Body of pancreas (tissue), 4 donors: ENCODE measurements around the gene PPP4R2. TPM values are rescaled to one million over a fixed set of nuclear protein-coding genes. Genes with fewer than 3 reads are reported as not detected.
A peak's percentile ranks its signal among the peaks of the same experiment; 100 is the strongest.

Experiments used
- ATAC-seq: fragments of 150-250 bp; one replicate; pipeline ENCODE4 v1.9.1; 2016
- DNase-seq, 4 donors: peaks; one replicate each; pipeline ENCODE4 v3.0.0-alpha.2; 2019
- H3K27ac ChIP-seq, 4 donors: fragments of 200-600 bp; sonication (generic); 1 replicate in 3 of 4; 2 replicates in 1 of 4; pipeline versions ENCODE4 v1.5.1 to v1.6.1; 2016 to 2019; ENCODE audit warnings: mild to moderate bottlenecking in 1 of 4, mixed read lengths in 1 of 4, moderate library complexity in 1 of 4
- H3K27me3 ChIP-seq, 2 donors: fragments of 200-600 bp; sonication (generic); one replicate each; pipeline ENCODE4 v1.6.0; 2016; ENCODE audit warnings: mild to moderate bottlenecking in 1 of 2
- H3K36me3 ChIP-seq, 2 donors: fragments of 200-600 bp; sonication (generic); replicated peaks in 1 of 2; 2 replicates each; pipeline ENCODE4 v1.5.1; 2016; ENCODE audit warnings: low read depth in 2 of 2; ENCODE audit not compliant: insufficient read depth in 1 of 2
- H3K4me1 ChIP-seq: fragments of 200-600 bp; sonication (generic); one replicate; pipeline ENCODE4 v1.6.0; 2016
- H3K4me3 ChIP-seq, 2 donors: fragments of 200-600 bp; sonication (generic); 1 replicate in 1 of 2; 2 replicates in 1 of 2; pipeline ENCODE4 v1.5.1; 2016 to 2019
- H3K9me3 ChIP-seq, 3 donors: fragments of 200-600 bp; sonication (generic); 1 replicate in 2 of 3; 2 replicates in 1 of 3; pipeline ENCODE4 v1.5.1; 2016
- CTCF ChIP-seq, 7 experiments: fragments of 450-650 bp in 4 of 7; fragments of 200-600 bp in 3 of 7; sonication (generic) in 3 of 7; IDR thresholded peaks; one replicate each; pipeline ENCODE4 v1.5.1; 2016 to 2019; ENCODE audit warnings: antibody characterized with exemption in 7 of 7
- POLR2A ChIP-seq, 3 donors: fragments of 450-650 bp; IDR thresholded peaks; one replicate each; pipeline ENCODE4 v1.6.1; 2016; ENCODE audit warnings: antibody characterized with exemption in 3 of 3, mild to moderate bottlenecking in 2 of 3
- WGBS, 2 donors: methylation state at CpG; one replicate each; pipeline ENCODE4 v1.1.5; 2017; 5-methylcytosine and 5-hydroxymethylcytosine counted together
- intact Hi-C: fragments of 100-400 bp; cut with DNase I; formaldehyde crosslinking; loops from one replicate; pipeline ENCODE4 v1.15.1; 2023
- total RNA-seq, 2 donors: library from RNA; depleted of rRNA; stranded (reverse); fragments of >200 nt; gene quantifications; one replicate each; pipeline ENCODE4 v1.1.0, GENCODE V29; 2016

PPP4R2 gene
- total RNA-seq, 2 donors from 2014 or later = 21.5 to 28.0 TPM

- TF ChIP-seq CTCF (IDR thresholded peaks at IDR 0.05) (no peak), POLR2A (IDR thresholded peaks at IDR 0.05) (no peak)
- DNase-seq = no peak
- H3K27ac ChIP-seq = no peak overlapping the region
- no peaks in the 10 kb centered on the region for H3K9me3 ChIP-seq
- H3K27me3 ChIP-seq = no peaks in the 10 kb centered on the region
- H3K4me3 ChIP-seq = no peak overlapping the region
- H3K4me1 ChIP-seq = peaks cover 2% of the 10 kb centered on the region
- intact Hi-C loops = no loop called here
- ATAC-seq = no peak
- no peaks in the 10 kb centered on the region for H3K36me3 ChIP-seq
- WGBS, 2 donors = 71 to 90% methylated on average over 2 of the region's 2 CpGs
These were observed 99.6 kb downstream of the PPP4R2 start for GRCh38 chr3:73096169-73096568.

GRCh38 chr3:73098026-73098425, 101.4 kb downstream of the PPP4R2 start:
- 81 to 92% methylated on average over 2 of the region's 2 CpGs for WGBS, 2 donors
- Histone ChIP-seq H3K9me3 (no peaks in the 10 kb centered on the region), H3K27ac (no peak overlapping the region), H3K36me3 (no peaks in the 10 kb centered on the region), H3K4me3 (no peak overlapping the region), H3K4me1 (peaks cover 5% of the 10 kb centered on the region), H3K27me3 (no peaks in the 10 kb centered on the region)
- intact Hi-C loops = no loop called here
- no peak for TF ChIP-seq CTCF (IDR thresholded peaks at IDR 0.05)
- TF ChIP-seq POLR2A (IDR thresholded peaks at IDR 0.05) = no peak
- DNase-seq (no peak), ATAC-seq (no peak)

- no peaks in the 10 kb centered on the region for H3K9me3 ChIP-seq
- WGBS, 2 donors = 88 to 93% methylated on average over 1 of the region's 1 CpG
- no peaks in the 10 kb centered on the region for H3K36me3 ChIP-seq
- no peak for ATAC-seq
- peaks cover 5% of the 10 kb centered on the region for H3K4me1 ChIP-seq
- H3K4me3 ChIP-seq = no peak overlapping the region
- intact Hi-C loops = no loop called here
- DNase-seq = no peak
- TF ChIP-seq CTCF (IDR thresholded peaks at IDR 0.05) (no peak), POLR2A (IDR thresholded peaks at IDR 0.05) (no peak)
- no peak overlapping the region for H3K27ac ChIP-seq
- H3K27me3 ChIP-seq = no peaks in the 10 kb centered on the region
These were observed 102.3 kb downstream of the PPP4R2 start for GRCh38 chr3:73098873-73099272.

GRCh38 chr3:73100741-73101559, 104.3 kb downstream of the PPP4R2 start:
- no peaks in the 10 kb centered on the region for H3K9me3 ChIP-seq
- H3K4me1 ChIP-seq = peaks cover 5% of the 10 kb centered on the region
- ATAC-seq (peak; percentile 81), DNase-seq (peak; percentile 85 to 93 (median 88))
- TF ChIP-seq CTCF (IDR thresholded peaks at IDR 0.05) (peak; percentile 73 to 92 (median 90)), POLR2A (IDR thresholded peaks at IDR 0.05) (no peak)
- no peak overlapping the region for H3K4me3 ChIP-seq
- H3K27ac ChIP-seq = no peak overlapping the region
- H3K36me3 ChIP-seq = no peaks in the 10 kb centered on the region
- WGBS, 2 donors = 11 to 23% methylated on average over 8 to 9 of the region's 9 CpGs
- intact Hi-C loops = loop anchor here (5.0 kb wide), 2 partner anchors 331 to 401 kb away; no protein-coding TSS in a partner anchor
- H3K27me3 ChIP-seq = no peaks in the 10 kb centered on the region

GRCh38 chr3:73101881-73102280, 105.3 kb downstream of the PPP4R2 start:
- Histone ChIP-seq H3K27ac (no peak overlapping the region), H3K4me3 (no peak overlapping the region), H3K27me3 (no peaks in the 10 kb centered on the region), H3K9me3 (no peaks in the 10 kb centered on the region), H3K36me3 (no peaks in the 10 kb centered on the region), H3K4me1 (peaks cover 5% of the 10 kb centered on the region)
- 27 to 34% methylated on average over 2 of the region's 2 CpGs for WGBS, 2 donors
- no peak for TF ChIP-seq CTCF (IDR thresholded peaks at IDR 0.05)
- no peak for TF ChIP-seq POLR2A (IDR thresholded peaks at IDR 0.05)
- ATAC-seq (no peak), DNase-seq (no peak)
- intact Hi-C loops = loop anchor here (5.0 kb wide), 2 partner anchors 330 to 400 kb away; no protein-coding TSS in a partner anchor
